Kidney epithelial cell (primary cell): Measurements from ENCODE around the gene ZNF831. TPM values are rescaled to one million over a fixed set of nuclear protein-coding genes. Genes with fewer than 3 reads are reported as not detected.

ENCODE experiments used
- DNase-seq: peaks from one replicate; pipeline ENCODE4 v3.0.0-alpha.2; 2010; ENCODE audit warnings: low read depth
- H3K27me3 ChIP-seq: 2 replicates; pipeline ENCODE4 v1.6.0; 2011; ENCODE audit warnings: low read length; ENCODE audit not compliant: control insufficient read depth, insufficient read depth
- H3K36me3 ChIP-seq: 2 replicates; pipeline ENCODE4 v1.5.1; 2011; ENCODE audit warnings: low read length; ENCODE audit not compliant: control insufficient read depth, insufficient read depth
- H3K4me3 ChIP-seq: 2 replicates; pipeline ENCODE4 v1.5.1; 2011; ENCODE audit warnings: low read depth, mild to moderate bottlenecking, control low read depth, low read length
- total RNA-seq: library from RNA; depleted of rRNA; stranded (reverse); fragments of >200 nt; gene quantifications from 2 replicates; pipeline ENCODE4 v1.2.3, GENCODE V29; 2015
- TF ChIP-seq, protein P1 (sequence below): IDR thresholded peaks from 2 replicates; pipeline ENCODE4 v1.5.1; 2011; ENCODE audit warnings: mild to moderate bottlenecking, moderate library complexity, low read length, control low read depth, inconsistent platforms; ENCODE audit not compliant: insufficient read depth, poor library complexity, severe bottlenecking

ZNF831 gene
- total RNA-seq, 1 donor from 2014 or later = not detected

DNA sequence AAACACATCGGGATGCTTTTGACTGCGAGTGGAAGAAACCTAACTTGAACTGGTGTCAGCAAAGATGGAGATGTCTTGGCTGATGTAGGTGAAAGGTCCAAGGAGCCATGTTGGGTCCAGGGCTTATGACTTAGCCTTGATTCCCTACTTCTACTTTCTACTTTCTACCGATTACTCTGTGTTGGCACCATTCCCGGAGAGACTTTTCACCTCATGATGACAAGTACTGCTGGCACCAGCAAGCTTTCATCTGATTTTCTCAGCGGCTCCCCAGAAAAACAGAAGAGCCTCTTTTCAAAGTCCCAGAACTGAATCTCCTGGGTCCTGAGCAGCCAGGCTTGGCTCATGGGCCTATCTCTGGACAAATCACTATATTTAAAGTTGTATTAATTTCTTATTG lies 131.9 kb downstream of the ZNF831 start:
- TF ChIP-seq, protein P1, sequence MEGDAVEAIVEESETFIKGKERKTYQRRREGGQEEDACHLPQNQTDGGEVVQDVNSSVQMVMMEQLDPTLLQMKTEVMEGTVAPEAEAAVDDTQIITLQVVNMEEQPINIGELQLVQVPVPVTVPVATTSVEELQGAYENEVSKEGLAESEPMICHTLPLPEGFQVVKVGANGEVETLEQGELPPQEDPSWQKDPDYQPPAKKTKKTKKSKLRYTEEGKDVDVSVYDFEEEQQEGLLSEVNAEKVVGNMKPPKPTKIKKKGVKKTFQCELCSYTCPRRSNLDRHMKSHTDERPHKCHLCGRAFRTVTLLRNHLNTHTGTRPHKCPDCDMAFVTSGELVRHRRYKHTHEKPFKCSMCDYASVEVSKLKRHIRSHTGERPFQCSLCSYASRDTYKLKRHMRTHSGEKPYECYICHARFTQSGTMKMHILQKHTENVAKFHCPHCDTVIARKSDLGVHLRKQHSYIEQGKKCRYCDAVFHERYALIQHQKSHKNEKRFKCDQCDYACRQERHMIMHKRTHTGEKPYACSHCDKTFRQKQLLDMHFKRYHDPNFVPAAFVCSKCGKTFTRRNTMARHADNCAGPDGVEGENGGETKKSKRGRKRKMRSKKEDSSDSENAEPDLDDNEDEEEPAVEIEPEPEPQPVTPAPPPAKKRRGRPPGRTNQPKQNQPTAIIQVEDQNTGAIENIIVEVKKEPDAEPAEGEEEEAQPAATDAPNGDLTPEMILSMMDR = no peak
- Histone ChIP-seq H3K36me3 (no peaks in the 10 kb centered on the region), H3K4me3 (no peak overlapping the region), H3K27me3 (peaks cover 5% of the 10 kb centered on the region)
- no peak for DNase-seq

DNA sequence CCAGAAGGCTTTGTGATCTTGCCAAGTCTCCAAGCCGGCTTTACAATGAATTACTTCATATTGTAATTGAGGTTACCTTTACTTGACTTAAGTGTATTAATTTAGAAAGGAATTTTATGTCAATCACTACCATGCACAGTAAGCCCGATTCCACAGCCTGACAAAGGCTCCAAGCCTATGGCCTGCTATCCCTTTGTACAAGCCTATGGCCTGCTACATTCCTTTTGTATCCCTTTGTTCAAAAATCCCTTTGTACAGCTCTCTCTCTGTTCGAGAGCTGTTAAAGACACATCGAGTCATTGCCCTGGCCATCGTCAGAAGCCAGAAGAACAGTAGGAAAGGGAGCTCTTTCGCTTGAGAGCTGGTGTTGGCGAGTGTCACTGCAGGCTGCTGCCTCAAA lies 134.1 kb downstream of the ZNF831 start:
- TF ChIP-seq, protein P1 = no peak
- H3K36me3 ChIP-seq = no peaks in the 10 kb centered on the region
- DNase-seq = no peak
- H3K4me3 ChIP-seq = no peak overlapping the region
- H3K27me3 ChIP-seq = peaks cover 8% of the 10 kb centered on the region

DNA sequence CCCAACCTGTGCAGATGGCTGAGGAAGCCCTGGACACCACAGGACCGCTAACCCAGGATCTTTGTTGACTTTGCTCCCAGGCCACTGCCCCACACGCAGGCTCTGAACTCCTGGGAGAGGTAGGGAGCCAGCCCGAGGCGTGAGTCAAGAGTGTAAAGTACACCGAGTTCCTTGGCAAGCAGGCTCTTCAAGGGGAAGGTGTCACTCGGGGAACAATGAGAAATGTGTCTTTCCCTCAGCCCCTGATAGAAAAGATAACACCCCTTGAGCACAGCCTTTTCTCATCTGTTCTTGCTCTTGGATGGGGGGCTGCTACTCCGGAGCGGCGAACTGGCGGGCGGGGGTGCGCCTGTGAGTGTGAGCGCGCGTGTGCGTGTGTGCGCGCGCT lies 136.3 kb downstream of the ZNF831 start:
- TF ChIP-seq, protein P1 = no peak
- no peak for DNase-seq
- Histone ChIP-seq H3K36me3 (no peaks in the 10 kb centered on the region), H3K4me3 (no peak overlapping the region), H3K27me3 (peaks cover 8% of the 10 kb centered on the region)

DNA sequence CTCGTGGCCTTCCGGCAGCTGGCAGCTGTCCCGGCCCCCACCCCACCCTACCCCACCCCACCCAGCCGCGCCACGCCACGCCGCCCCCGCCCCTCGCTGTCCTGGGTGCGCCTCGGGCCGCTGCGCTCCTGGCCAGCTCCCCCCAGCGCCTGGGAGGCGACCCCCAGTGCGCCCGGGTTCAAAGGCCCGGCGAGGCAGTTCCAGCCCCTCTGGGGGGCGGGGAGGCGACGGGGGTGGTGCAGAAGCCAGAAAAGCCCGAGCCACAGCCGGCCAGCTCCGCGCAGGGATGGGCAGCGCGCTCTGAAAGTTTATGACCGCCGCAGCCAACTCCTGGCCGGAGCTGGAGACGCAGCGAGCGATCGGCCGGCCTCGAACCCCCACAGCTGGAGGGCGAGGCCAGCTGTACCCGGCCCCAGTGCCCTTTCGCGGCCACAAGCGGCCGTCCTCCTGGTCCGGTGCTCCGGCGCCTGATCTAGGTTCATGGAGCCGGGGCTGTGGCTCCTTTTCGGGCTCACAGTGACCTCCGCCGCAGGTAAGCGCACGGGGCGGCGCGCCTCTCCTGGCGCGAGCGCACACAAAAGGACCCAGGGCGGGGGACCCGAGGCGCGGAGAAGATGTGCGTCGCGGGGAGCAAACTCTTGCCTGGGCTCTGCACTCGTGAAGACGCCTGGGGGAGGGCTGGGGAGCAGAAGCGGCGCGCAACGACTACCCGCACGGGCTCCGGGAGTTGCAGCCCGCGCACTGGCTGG lies 136.9 kb downstream of the ZNF831 start, which contains the start of gene EDN3:
Gene EDN3, plus strand, starts transcription at position 279 of the 749 bp plus-strand sequence. Its CDS starts 202 bp downstream, at position 481.
- no peaks in the 10 kb centered on the region for H3K36me3 ChIP-seq

DNA sequence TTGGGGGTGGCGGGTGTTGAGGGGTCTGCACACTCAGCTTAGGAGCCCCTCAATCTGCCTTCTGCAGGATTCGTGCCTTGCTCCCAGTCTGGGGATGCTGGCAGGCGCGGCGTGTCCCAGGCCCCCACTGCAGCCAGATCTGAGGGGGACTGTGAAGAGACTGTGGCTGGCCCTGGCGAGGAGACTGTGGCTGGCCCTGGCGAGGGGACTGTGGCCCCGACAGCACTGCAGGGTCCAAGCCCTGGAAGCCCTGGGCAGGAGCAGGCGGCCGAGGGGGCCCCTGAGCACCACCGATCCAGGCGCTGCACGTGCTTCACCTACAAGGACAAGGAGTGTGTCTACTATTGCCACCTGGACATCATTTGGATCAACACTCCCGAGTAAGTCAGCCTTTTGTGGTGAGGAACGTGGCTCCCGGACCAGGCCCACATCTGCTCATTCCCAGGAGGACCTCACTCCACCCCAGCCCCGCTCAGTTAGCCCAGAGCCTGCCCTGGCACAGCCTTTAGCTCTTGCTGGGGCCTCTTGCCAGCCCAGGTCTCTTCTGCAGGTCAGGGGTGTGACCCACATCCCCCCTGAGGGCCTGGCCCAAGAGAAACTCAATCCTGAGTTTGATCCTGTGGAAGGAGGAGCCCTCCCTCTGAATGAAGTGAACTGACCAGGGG lies 137.9 kb downstream of the ZNF831 start:
- TF ChIP-seq, protein P1 = no peak
- Histone ChIP-seq H3K36me3 (no peaks in the 10 kb centered on the region), H3K27me3 (peaks cover 8% of the 10 kb centered on the region), H3K4me3 (no peak overlapping the region)
- DNase-seq = no peak

More for the DNA sequence above, 136.9 kb downstream of the ZNF831 start, which contains the start of gene EDN3:
- TF ChIP-seq, protein P1 = no peak
- Histone ChIP-seq H3K4me3 (no peak within 1 kb of the TSS), H3K27me3 (peaks cover 8% of the 10 kb centered on the region)
- no peak for DNase-seq
